Thoracic aorta (tissue), 2 donors: ENCODE data around the gene HDAC4. TPM values are rescaled to one million over a fixed set of nuclear protein-coding genes. Genes with fewer than 3 reads are reported as not detected.

Source experiments
- ATAC-seq: fragments of 150-250 bp; one replicate; pipeline ENCODE4 v1.8.0; 2017; ENCODE audit warnings: low read depth; ENCODE audit not compliant: insufficient number of reproducible peaks, low FRiP score
- DNase-seq: peaks from one replicate; pipeline ENCODE4 v3.0.0-alpha.2; 2020; ENCODE audit warnings: low spot score
- H3K27ac ChIP-seq, 2 donors: fragments of 200-600 bp; sonication (generic); 1 replicate in 1 of 2; 2 replicates in 1 of 2; pipeline ENCODE4 v1.5.1; 2016; ENCODE audit warnings: mild to moderate bottlenecking in 2 of 2, moderate library complexity in 2 of 2
- H3K27me3 ChIP-seq: fragments of 200-600 bp; sonication (generic); replicated peaks from 2 replicates; pipeline ENCODE4 v1.6.0; 2016; ENCODE audit warnings: mild to moderate bottlenecking; ENCODE audit not compliant: insufficient read depth
- H3K36me3 ChIP-seq: fragments of 200-600 bp; sonication (generic); one replicate; pipeline ENCODE4 v1.5.1; 2016
- H3K4me1 ChIP-seq, 2 donors: fragments of 200-600 bp; sonication (generic); 1 replicate in 1 of 2; 2 replicates in 1 of 2; pipeline versions ENCODE4 v1.5.1 to v1.6.0; 2016; ENCODE audit warnings: low read depth in 2 of 2, mild to moderate bottlenecking in 1 of 2; ENCODE audit not compliant: control insufficient read depth in 1 of 2
- H3K4me3 ChIP-seq: fragments of 200-600 bp; sonication (generic); 2 replicates; pipeline ENCODE4 v1.5.1; 2016; ENCODE audit warnings: mild to moderate bottlenecking
- H3K9me3 ChIP-seq: fragments of 200-600 bp; sonication (generic); 2 replicates; pipeline ENCODE4 v1.5.1; 2016
- total RNA-seq, 2 donors: library from RNA; depleted of rRNA; stranded (reverse); fragments of >200 nt; gene quantifications; one replicate each; pipeline versions ENCODE4 v1.1.0 to v1.2.3, GENCODE V29; 2016
- TF ChIP-seq, protein P1 (sequence below): fragments of 200-600 bp; sonication (generic); IDR thresholded peaks from one replicate; pipeline ENCODE4 v1.5.1; 2019; ENCODE audit warnings: antibody characterized with exemption

HDAC4 gene
- total RNA-seq, 2 donors from 2014 or later, result 79.2 to 163 TPM

GRCh38 chr2:239249048-239249447 lies 151.8 kb downstream of the HDAC4 start:
- peaks cover 9 to 43% of the 10 kb centered on the region in 2 donors for H3K4me1 ChIP-seq
- no peak for ATAC-seq

GRCh38 chr2:239247401-239248245 lies 153.2 kb downstream of the HDAC4 start:
- Histone ChIP-seq H3K36me3 (no peaks in the 10 kb centered on the region), H3K4me3 (no peak overlapping the region), H3K27ac (no peak overlapping the region), H3K9me3 (no peaks in the 10 kb centered on the region), H3K27me3 (no peaks in the 10 kb centered on the region), H3K4me1 (peaks cover 9 to 32% of the 10 kb centered on the region in 2 donors)
- TF ChIP-seq, protein P1, sequence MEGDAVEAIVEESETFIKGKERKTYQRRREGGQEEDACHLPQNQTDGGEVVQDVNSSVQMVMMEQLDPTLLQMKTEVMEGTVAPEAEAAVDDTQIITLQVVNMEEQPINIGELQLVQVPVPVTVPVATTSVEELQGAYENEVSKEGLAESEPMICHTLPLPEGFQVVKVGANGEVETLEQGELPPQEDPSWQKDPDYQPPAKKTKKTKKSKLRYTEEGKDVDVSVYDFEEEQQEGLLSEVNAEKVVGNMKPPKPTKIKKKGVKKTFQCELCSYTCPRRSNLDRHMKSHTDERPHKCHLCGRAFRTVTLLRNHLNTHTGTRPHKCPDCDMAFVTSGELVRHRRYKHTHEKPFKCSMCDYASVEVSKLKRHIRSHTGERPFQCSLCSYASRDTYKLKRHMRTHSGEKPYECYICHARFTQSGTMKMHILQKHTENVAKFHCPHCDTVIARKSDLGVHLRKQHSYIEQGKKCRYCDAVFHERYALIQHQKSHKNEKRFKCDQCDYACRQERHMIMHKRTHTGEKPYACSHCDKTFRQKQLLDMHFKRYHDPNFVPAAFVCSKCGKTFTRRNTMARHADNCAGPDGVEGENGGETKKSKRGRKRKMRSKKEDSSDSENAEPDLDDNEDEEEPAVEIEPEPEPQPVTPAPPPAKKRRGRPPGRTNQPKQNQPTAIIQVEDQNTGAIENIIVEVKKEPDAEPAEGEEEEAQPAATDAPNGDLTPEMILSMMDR, result no peak
- DNase-seq (no peak), ATAC-seq (no peak)

More at GRCh38 chr2:239249048-239249447, 151.8 kb downstream of the HDAC4 start:
- no peak for DNase-seq
- TF ChIP-seq, protein P1, result no peak
- H3K27me3 ChIP-seq, result no peaks in the 10 kb centered on the region
- H3K36me3 ChIP-seq, result no peaks in the 10 kb centered on the region
- H3K27ac ChIP-seq, result no peak overlapping the region
- no peak overlapping the region for H3K4me3 ChIP-seq
- no peaks in the 10 kb centered on the region for H3K9me3 ChIP-seq

- no peaks in the 10 kb centered on the region for H3K27me3 ChIP-seq
- no peak for DNase-seq
- no peak overlapping the region for H3K27ac ChIP-seq
- no peaks in the 10 kb centered on the region for H3K36me3 ChIP-seq
- no peak overlapping the region for H3K4me3 ChIP-seq
- TF ChIP-seq, protein P1, result no peak
- H3K4me1 ChIP-seq, result peaks cover 5 to 23% of the 10 kb centered on the region in 2 donors
- H3K9me3 ChIP-seq, result no peaks in the 10 kb centered on the region
- no peak for ATAC-seq
Measured at GRCh38 chr2:239246723-239247122, 154.1 kb downstream of the HDAC4 start.

DNA sequence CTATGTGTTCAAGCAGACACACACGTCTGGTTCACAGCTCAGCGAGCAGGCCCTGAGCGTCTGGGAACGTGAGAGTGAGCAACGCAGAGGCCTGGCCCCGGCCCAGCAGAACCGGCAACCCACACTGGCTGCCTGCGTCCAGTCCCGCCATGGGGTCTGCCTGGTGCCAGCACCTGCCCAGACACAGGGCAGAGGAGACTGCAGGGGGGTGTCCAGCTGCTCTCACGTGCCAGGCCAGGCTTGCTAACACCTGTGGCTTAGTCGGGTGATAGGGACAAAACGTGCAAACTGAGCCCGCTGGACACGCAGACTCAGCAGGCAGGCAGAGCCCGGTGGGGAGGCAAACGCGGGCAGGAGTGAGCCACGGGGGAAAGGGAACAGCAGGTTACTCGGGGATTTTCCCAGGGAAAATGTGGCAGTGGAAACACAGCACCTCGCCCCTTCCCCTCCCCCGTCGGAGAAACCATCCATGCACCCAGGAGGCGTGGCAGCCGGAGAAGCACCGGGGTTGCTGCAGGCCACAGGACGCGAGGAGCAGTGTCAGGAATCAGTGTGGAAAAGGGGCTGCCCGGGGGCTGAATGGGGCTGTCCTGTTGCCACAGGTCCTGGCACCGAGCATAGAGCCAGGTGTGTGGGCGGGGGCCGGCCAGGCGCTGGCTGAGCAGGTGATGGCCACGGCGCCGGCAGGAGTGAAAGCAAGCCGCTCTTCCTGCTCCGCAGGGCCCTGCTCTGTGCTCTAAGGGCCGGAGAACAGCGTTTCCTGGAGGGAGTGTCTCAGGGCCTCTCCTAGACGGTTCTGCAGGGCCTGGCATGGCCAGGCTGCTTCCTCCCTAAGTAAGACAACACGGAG lies 154.7 kb downstream of the HDAC4 start:
- no peak for DNase-seq
- ATAC-seq, result no peak

More for the DNA sequence above, 154.7 kb downstream of the HDAC4 start:
- peak overlapping the region; percentile 29 for H3K4me3 ChIP-seq
- TF ChIP-seq, protein P1, result no peak
- no peak overlapping the region for H3K27ac ChIP-seq
- peaks cover 4 to 20% of the 10 kb centered on the region in 2 donors for H3K4me1 ChIP-seq
- no peaks in the 10 kb centered on the region for H3K9me3 ChIP-seq
- no peaks in the 10 kb centered on the region for H3K36me3 ChIP-seq
- H3K27me3 ChIP-seq, result no peaks in the 10 kb centered on the region
